Fibroblast of mammary gland (primary cell): ENCODE results near the gene ZC3H15.

Source experiments
- DNase-seq: peaks from one replicate; pipeline ENCODE4 v3.0.0-alpha.2; 2010; ENCODE audit warnings: low read depth
- H3K4me3 ChIP-seq: 2 replicates; pipeline ENCODE4 v1.5.1; 2011; ENCODE audit warnings: low read depth, mild to moderate bottlenecking, low read length, moderate library complexity; ENCODE audit not compliant: control insufficient read depth
- CTCF ChIP-seq: conservative IDR thresholded peaks from 2 replicates; pipeline ENCODE4 v1.5.1; 2011; ENCODE audit warnings: low read depth, low read length, inconsistent platforms; ENCODE audit not compliant: control insufficient read depth, insufficient read depth

Gene ZC3H15

GRCh38 chr2:186526281-186526680 is 40.2 kb downstream of the ZC3H15 start:
- no peak overlapping the region for H3K4me3 ChIP-seq
- TF ChIP-seq CTCF = no peak
- no peak for DNase-seq

DNA sequence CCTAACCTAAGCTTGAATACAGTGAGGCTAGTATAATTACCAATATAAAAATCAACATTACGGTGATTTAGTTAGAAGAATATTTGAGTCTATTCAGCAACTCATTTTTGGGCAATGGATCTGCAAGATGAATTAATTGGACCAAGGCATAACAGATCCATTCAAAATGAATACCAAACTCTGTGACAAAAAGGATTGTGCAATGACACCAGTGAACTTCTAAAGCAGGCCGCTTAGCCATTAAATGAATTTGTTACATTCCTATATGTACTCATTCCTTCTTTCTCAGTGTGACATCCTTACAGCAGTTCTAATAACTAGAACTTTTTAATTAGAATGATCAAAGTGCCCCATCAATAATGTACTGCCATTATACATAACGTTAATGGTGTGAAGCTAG is 44.3 kb downstream of the ZC3H15 start:
- TF ChIP-seq CTCF = no peak
- no peak for DNase-seq
- no peak overlapping the region for H3K4me3 ChIP-seq

DNA sequence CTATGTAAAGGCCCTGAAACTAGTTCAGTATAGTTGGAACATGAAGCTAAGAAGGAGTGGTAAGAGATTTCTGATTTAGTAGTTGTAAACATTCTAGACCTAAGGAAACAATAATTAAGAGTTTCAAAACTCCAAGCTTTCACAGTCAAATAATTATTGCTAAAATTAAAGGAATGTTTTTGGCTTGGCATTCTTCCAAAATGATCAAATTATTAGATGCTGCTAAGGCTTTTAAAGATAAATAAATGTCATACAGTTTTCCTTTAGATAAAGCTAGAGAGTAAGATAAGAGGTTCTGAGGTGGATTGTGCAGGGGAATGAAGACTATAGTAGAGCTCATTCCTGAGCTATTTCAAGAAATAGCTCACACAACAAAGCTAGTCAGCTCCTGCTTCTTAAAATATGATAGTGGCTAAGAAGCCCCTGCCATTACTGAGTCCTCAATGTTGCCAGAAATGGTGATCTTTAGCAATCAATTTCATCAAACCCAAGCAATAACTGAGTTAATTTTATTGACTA is 45.3 kb downstream of the ZC3H15 start:
- no peak for TF ChIP-seq CTCF
- no peak for DNase-seq
- H3K4me3 ChIP-seq = no peak overlapping the region

DNA sequence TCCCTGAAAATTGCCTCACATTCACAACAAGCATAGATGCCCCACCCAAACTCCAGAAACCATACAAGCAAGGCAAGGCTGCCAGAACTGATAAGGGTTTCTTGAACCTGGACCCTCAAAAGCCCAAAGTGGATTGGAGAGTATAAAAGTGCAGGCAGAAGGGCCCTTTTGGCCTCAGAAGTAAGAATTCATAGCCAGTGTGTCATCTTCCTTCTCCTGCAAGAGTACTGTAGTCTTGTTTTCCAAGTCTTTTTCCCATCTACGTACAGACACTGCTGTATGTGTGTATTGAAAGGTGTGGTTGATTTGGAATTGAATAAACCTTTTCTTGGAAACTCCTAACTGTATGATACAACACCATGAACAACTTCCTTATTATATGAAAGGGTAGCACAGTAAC is 46.8 kb downstream of the ZC3H15 start:
- no peak for TF ChIP-seq CTCF
- no peak overlapping the region for H3K4me3 ChIP-seq
- DNase-seq = no peak

DNA sequence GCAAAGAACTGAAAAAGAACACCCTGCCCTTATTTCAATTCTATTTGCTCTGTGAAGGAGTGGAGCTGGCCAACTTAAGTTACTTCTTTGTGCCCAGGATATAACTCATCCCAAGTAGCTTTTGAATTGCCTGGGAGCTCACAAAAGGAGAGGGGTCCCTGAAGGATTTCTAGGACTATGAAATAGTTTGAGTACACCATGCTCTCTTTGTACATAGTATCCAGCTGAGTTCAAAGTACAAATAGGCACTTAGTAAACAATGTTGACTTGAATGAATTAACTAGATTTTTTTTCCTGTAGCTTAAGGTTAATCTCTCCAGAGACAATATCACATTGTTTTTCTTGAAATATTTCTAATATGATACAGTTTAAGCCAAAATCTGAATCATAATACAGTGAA is 47.7 kb downstream of the ZC3H15 start:
- no peak overlapping the region for H3K4me3 ChIP-seq
- no peak for DNase-seq
- TF ChIP-seq CTCF = no peak

DNA sequence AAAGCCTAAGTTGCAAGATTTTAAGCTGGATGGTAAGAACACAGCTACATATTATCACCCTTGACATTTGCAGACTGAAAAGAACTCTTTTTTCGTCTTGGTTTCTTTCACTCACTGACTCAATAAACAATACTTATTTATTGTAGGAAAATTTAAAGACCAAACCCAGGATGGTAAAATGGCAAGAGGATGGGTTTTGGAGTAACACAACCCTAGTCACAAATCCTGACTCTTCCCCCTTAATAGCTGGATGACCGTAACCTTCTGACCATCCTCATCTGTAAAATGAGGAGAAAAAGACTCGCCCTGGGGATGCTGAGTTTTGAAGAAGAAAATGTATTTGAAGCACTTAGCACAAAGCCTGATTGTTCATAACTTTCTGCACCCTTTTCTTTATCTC is 48.3 kb downstream of the ZC3H15 start:
- H3K4me3 ChIP-seq = no peak overlapping the region
- TF ChIP-seq CTCF = no peak
- DNase-seq = no peak

DNA sequence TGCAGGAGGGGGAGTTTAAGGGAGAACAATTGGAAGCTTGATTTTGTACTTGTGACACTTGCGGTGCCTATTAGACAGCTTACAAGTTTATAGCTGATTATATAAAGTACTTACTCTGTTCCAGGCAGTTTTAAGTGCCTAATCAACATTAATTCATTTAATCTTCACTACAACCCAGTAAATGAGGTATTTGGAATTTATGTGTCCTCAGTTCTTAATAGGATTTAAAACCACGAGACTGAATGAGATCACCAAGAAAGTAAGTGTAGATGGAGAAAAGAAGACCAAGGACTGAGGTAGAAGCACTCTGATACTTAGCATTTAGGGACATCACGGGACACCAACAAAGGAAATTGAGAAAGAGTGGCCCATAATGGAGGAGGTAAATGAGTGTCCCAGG is 49.8 kb downstream of the ZC3H15 start:
- H3K4me3 ChIP-seq = no peak overlapping the region
- no peak for TF ChIP-seq CTCF

More for the DNA sequence above, 49.8 kb downstream of the ZC3H15 start:
- no peak for DNase-seq
